Posterior cingulate gyrus (tissue), 11 donors: ENCODE data around the gene SWSAP1.
"Not testable (repeated sequence)": the region's sequence is repeated elsewhere in the genome, so short reads cannot be mapped to it uniquely, and the experiment has no call there.

ENCODE experiments used
- DNase-seq, 10 donors: peaks; one replicate each; pipeline versions ENCODE4 v3.0.0 to v3.0.0-alpha.2; 2020 to 2021; ENCODE audit warnings: mixed read lengths in 3 of 10
- intact Hi-C: fragments of 100-400 bp; cut with DNase I; formaldehyde crosslinking; loops from one replicate; pipeline ENCODE4 v1.15.1; 2023

SWSAP1 gene

GRCh38 chr19:11354102-11354501, 20.4 kb upstream of the SWSAP1 start:
- intact Hi-C loops, DNase-seq: not testable (repeated sequence)

DNA sequence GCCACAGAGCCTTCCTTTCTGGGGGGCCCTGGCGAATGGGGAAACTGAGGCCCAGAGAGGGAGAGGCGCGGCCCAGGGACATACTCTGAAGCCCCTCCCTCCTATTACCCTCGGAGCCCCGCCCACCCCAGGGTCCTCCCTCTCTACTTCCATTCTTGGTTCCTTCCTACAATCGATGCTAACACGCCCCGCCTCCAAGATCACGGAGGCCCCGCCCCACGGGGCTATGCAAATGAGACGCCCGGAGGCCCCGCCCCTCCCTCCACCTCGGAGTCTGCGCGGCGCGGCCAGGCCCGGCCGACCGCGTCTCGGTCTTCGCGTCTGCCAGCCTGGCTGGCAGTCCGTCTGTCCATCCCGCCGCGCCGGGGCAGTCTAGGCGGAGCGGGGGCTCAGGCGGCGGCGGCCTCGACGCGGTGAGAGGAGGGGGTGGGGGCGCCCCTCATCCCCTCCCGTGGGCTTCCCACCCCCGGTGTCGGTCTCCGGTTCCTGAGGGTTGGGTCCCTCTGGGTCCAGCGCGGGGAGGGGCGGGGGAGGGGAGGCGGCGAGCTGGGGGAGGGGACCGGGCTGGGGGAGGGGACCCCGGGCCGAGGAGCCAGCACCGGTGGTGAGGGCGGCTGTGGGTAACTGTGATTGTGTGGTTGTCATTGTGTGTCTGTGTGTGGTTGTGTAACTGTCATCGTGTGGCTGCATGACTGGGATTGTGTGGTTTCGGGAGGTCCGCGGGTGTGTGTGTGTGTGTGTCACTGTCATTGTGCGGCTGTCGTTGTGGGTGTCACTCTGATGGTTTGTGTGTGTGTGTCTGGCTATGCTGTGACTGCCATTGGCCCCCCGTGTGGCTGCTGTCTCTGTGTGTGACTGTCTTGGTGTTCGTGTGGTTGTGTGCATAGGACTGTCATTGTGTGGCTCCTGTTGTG, 19.0 kb upstream of the SWSAP1 start, which contains the start of gene PLPPR2:
Gene PLPPR2, plus strand, starts transcription at position 273 of the 914 bp plus-strand sequence. CDS start 2,242 bp downstream, outside the sequence.
- intact Hi-C loops, result no loop called here

DNA sequence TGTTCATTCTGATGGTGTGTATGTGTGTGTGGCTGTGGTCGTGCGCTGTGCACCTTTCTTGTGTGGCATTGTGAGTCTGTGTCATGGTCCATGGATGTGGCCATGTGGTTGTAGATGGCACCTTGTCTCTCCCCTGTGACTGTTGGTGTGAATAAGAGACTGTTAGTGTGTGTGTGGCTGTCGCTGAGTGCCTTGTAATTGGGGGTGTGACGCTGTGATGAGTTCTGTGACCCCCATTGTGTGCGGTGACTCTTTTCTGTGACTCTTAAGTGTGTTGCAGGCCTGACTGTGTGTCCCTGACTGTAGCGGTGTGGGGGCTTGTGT, 18.4 kb upstream of the SWSAP1 start:
- intact Hi-C loops, result no loop called here
- no peak for DNase-seq

More for the DNA sequence above, 19.0 kb upstream of the SWSAP1 start, which contains the start of gene PLPPR2:
- peak; percentile 79 to 99 (median 93) for DNase-seq

GRCh38 chr19:11356676-11357550, 17.6 kb upstream of the SWSAP1 start:
- intact Hi-C loops, result no loop called here
- no peak for DNase-seq

- DNase-seq, result no peak
- intact Hi-C loops, result no loop called here
Observed at GRCh38 chr19:11359421-11359820, 15.0 kb upstream of the SWSAP1 start.

DNA sequence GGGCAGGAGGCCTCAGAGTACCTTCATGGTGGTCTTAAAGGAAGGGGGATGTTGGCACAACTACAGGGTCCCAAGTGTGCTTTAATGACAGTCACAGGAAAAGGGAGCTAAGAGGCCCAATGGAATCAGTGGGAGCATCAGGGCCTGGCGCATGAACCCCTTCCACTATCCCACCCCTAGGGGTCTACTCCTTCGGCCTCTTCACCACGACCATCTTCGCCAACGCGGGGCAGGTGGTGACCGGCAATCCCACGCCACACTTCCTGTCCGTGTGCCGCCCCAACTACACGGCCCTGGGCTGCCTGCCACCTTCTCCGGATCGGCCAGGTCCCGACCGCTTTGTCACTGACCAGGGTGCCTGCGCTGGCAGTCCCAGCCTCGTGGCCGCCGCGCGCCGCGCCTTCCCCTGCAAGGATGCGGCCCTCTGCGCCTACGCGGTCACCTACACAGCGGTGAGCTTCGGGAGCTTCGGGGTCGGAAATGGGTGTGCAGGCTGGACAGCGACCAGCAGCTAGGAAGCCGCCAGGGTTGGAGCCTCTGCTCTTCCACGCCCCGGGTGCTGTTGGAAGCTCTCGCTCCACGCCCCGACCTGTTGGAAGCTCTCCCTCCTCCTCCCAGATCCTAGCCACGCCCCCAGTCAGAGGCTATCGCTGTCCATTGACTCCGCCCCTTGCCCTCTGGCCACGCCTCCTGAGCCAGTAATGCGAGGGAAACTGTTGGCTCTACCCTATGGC, 13.3 kb upstream of the SWSAP1 start:
- intact Hi-C loops, result no loop called here
- DNase-seq, result no peak

DNA sequence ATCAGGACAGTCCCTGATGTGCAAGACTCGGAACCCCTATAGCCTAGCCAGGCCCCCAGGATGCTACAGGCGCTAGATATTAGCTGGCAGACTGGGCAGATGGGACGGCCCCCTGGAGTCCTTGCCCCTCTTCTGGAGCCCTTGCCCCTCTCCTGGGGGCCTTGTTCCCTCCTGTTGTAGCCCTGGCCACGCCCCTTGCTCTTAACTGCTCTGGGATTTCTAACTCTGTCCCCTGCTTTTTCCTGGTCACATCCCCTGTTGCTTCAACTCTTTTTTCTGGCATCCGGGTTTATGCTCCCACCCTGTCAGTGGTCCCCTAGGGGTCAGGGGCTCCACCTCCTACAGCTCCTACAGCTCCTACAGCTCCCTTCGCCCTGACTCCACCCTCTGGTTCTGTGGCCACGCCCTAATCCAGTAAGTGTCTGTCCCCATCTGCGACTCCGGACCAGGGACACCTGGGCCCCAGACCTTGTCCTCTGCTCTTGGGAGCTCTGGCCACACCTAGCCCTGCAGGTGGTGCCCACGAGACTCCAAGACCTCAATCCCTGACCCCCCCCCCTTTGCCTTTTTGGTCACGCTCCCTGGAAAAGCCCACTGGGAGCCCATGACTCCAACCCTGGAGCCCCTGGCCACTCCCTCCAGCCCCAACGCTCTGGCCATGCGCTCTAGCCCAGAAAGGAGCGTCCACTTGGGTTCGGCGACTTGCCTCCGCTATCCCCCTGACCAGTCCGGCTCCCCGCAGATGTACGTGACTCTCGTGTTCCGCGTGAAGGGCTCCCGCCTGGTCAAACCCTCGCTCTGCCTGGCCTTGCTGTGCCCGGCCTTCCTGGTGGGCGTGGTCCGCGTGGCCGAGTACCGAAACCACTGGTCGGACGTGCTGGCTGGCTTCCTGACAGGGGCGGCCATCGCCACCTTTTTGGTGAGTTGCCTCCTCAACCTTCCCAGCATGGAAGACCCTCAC, 12.4 kb upstream of the SWSAP1 start:
- DNase-seq, result no peak
- intact Hi-C loops, result no loop called here

DNA sequence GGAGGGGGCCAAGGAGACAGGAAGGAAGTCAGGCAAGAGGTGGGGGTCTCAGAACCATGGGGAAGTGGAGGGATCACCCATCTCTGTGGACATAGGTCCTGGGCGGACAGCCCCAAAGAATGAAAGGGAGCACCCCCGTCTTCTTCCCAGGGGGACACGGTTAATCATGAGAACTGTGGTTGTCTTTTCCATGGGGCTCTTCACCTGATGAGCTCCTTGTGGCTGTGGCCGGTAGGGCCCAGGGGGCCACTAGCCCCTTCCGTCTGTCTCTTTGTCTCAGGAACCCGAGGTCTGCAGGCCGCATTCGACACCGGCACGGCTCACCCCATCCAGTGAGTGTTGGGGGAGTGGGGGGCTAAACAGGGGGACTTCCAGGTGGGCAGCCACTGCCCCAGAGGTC, 10.6 kb upstream of the SWSAP1 start:
- DNase-seq, result no peak
- intact Hi-C loops, result no loop called here

GRCh38 chr19:11364296-11364904, 10.1 kb upstream of the SWSAP1 start:
- DNase-seq, result no peak

DNA sequence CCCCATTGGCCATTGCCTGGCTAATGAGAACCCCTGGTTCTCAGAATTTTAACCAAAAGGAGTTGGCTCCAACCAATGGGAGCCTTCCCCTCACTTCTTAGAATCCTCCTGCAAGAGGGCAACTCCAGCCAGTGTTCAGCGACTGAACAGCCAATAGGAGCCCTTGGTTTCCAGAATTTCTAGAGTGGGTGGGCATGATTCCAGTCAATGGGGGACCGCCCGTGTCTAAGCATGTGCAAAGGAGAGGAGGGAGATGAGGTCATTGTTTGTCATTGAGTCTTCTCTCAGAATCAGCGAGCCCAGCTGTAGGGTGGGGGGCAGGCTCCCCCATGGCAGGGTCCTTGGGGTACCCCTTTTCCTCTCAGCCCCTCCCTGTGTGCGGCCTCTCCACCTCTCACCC, 9.5 kb upstream of the SWSAP1 start:
- DNase-seq, result peak in 2 of 10 donors; percentile 31 to 48
- intact Hi-C loops, result no loop called here

More at GRCh38 chr19:11364296-11364904, 10.1 kb upstream of the SWSAP1 start:
- intact Hi-C loops, result no loop called here

- intact Hi-C loops, result no loop called here
- peak in 1 of 10 donors; percentile 88 for DNase-seq
Observed at GRCh38 chr19:11365557-11366117, 8.8 kb upstream of the SWSAP1 start.

- DNase-seq, result no peak
- intact Hi-C loops, result no loop called here
Observed at GRCh38 chr19:11367528-11367927, 6.9 kb upstream of the SWSAP1 start.

- DNase-seq, result no peak
- intact Hi-C loops, result no loop called here
Observed at GRCh38 chr19:11370744-11371143, 3.7 kb upstream of the SWSAP1 start.

- intact Hi-C loops, result no loop called here
- DNase-seq, result peak; percentile 44 to 97 (median 79)
Observed at GRCh38 chr19:11373166-11373884, 1.1 kb upstream of the SWSAP1 start.

DNA sequence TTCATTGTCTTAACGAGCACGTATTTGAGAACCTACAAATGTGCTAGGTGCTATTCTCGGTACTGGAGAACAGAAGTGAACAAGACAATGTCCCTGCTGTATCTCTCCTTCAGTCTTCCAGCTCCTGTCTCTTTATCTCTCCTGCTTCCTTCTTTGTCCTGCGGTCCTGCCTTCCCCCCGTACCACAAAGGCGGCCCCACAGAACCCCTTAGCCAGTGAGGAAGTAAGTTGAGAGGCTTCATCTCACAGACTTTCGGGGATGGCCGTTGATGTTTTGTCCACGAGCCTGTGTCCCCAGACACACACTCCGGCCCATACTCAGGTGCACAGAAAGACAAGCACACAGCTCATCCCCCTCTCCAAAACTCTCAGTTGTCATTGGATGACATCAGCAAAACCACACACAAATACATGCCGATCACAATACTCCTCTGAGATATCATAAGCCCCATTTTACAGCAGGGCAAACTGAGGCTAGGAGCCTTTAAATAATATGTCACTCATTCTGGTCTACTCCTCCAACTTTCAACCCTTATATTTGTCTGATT, 507 bp upstream of the SWSAP1 start:
- intact Hi-C loops, result no loop called here
- DNase-seq, result no peak

DNA sequence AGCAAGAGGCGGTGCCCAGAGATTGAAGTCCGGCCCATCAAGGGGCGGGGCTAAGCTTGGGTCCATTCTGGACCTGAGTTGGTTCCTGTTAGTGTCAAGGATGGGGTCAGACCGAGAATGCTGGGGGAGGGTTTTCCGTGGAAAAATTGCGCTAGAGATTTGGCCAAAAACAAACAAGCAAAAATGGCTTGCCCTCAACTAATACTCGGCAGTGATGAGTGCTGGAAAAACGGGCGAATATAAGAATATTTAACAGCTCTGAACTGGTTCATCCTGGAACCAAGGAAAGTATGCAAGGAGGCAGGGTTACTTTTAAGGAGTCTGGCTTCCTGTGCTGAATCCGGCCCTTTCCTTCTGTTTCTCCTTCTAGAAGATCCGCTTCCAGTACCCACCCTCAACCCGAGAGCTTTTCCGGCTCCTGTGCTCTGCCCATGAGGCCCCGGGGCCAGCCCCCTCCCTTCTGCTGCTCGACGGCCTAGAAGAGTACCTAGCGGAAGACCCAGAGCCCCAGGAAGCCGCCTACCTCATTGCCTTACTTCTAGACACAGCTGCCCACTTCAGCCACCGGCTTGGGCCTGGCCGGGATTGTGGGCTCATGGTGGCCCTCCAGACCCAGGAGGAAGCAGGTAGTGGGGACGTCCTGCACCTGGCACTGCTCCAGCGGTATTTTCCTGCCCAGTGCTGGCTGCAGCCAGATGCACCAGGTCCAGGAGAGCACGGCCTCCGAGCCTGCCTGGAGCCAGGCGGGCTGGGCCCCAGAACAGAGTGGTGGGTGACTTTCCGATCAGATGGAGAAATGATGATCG, 880 bp downstream of the SWSAP1 start:
- DNase-seq, result peak in 2 of 10 donors; percentile 7 to 22
- intact Hi-C loops, result no loop called here

DNA sequence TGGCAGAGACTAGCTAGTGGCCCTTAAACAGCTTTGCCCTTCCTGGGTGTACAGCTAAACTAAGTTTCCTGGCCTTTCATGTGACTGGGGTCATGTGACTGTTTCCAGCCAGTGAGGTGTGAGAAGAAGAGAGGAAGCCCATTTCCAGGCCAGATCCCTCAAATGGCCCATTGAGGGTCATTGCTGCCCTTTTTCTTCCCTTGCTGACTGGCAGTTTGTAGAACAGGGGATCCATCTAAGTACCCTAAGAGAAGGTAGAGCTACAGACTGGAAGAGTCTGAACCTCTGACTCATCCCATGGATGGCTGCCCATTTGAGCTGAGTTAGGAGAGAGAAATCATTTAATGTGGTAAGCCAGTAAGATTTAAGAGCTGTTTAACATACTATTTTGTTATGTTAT, 2.8 kb downstream of the SWSAP1 start:
- intact Hi-C loops, result no loop called here
- peak in 2 of 10 donors; percentile 20 to 37 for DNase-seq
